CD4-positive, alpha-beta T cell (primary cell): ENCODE measurements around the gene PLXDC1. TPM values are rescaled to one million over a fixed set of nuclear protein-coding genes. Genes with fewer than 3 reads are reported as not detected.
A peak's percentile ranks its signal among the peaks of the same experiment; 100 is the strongest.

Experiments used
- ATAC-seq: fragments of 200-7000 bp; cut with Tn5 transposase; one replicate; pipeline ENCODE4 v1.10.0; 2022; ENCODE audit warnings: mild to moderate bottlenecking; ENCODE audit not compliant: poor library complexity
- CTCF ChIA-PET: fragments of 350-600 bp; sonication (Branson Sonifier 250); formaldehyde crosslinking; loops from one replicate; lab custom pipeline; 2021; ENCODE audit warnings: antibody characterized with exemption, inconsistent platforms; lab: Charles Lee
- POLR2A ChIA-PET: fragments of 350-600 bp; sonication (Branson Sonifier 250); formaldehyde crosslinking; loops from one replicate; lab custom pipeline; 2021; ENCODE audit warnings: antibody characterized with exemption, inconsistent platforms; lab: Charles Lee
- DNase-seq, 14 experiments: peaks; one replicate each; pipeline ENCODE4 v3.0.0-alpha.2; 2013 to 2020; ENCODE audit warnings: mixed read lengths in 2 of 14
- H3K27ac ChIP-seq, 2 donors: one replicate each; pipeline versions ENCODE4 v1.5.1 to v1.7.0; 2013; ENCODE audit warnings: low read length in 2 of 2, low read depth in 1 of 2, mild to moderate bottlenecking in 1 of 2
- H3K27me3 ChIP-seq, 2 experiments: 1 replicate in 1 of 2; 2 replicates in 1 of 2; pipeline versions ENCODE4 v1.6.1 to v1.7.0; 2013; ENCODE audit warnings: low read length in 2 of 2, control low read depth in 1 of 2, mild to moderate bottlenecking in 1 of 2, moderate library complexity in 1 of 2; ENCODE audit not compliant: insufficient read depth in 2 of 2, control insufficient read depth in 1 of 2
- H3K36me3 ChIP-seq: one replicate; pipeline ENCODE4 v1.6.1; 2013; ENCODE audit warnings: low read length, control low read depth; ENCODE audit not compliant: insufficient read depth
- H3K4me1 ChIP-seq: one replicate; pipeline ENCODE4 v1.6.1; 2013; ENCODE audit warnings: low read length, control low read depth; ENCODE audit not compliant: insufficient read depth
- H3K4me3 ChIP-seq: one replicate; pipeline ENCODE4 v1.5.1; 2013; ENCODE audit warnings: mild to moderate bottlenecking, low read length, moderate library complexity
- H3K9me3 ChIP-seq, 2 experiments: 1 replicate in 1 of 2; 2 replicates in 1 of 2; pipeline versions ENCODE4 v1.6.1 to v1.7.0; 2013; ENCODE audit warnings: low read length in 2 of 2, mild to moderate bottlenecking in 2 of 2, control low read depth in 1 of 2, moderate library complexity in 1 of 2; ENCODE audit not compliant: control insufficient read depth in 1 of 2, insufficient read depth in 1 of 2
- H3K27ac Mint-ChIP-seq: one replicate; pipeline ENCODE4 v1.8.0; 2020; ENCODE audit warnings: mixed read lengths
- H3K27me3 Mint-ChIP-seq: one replicate; pipeline ENCODE4 v1.8.0; 2021; ENCODE audit warnings: mixed read lengths
- H3K36me3 Mint-ChIP-seq: one replicate; pipeline ENCODE4 v1.8.0; 2021; ENCODE audit warnings: low read depth, mixed read lengths
- H3K4me1 Mint-ChIP-seq: one replicate; pipeline ENCODE4 v1.8.0; 2021; ENCODE audit warnings: low read depth, mixed read lengths
- H3K4me3 Mint-ChIP-seq: one replicate; pipeline ENCODE4 v1.8.0; 2020; ENCODE audit warnings: mild to moderate bottlenecking, mixed read lengths
- H3K9me3 Mint-ChIP-seq: one replicate; pipeline ENCODE4 v1.8.0; 2020; ENCODE audit warnings: mixed read lengths
- intact Hi-C, 2 experiments: fragments of 100-400 bp; cut with DNase I in 1 of 2; cut with micrococcal nuclease in 1 of 2; formaldehyde crosslinking; loops; one replicate each; pipeline versions ENCODE4 v1.15.1 to v1.9.0; 2023 to 2025; cut with DNase I, micrococcal nuclease
- total RNA-seq, 174 experiments: library from RNA in 2 of 174; stranded (reverse) in 2 of 174; gene quantifications; one replicate each; pipeline ENCODE4 v1.2.3 and lab custom pipeline; 2021 to 2026
- TF ChIP-seq, protein P1 (sequence below): fragments of 200-600 bp; IDR thresholded peaks from one replicate; pipeline ENCODE4 v1.8.0; 2022; ENCODE audit warnings: antibody characterized with exemption, mild to moderate bottlenecking

Gene PLXDC1
- total RNA-seq, 2 experiments from 2014 or later, result 66.7 to 67.6 TPM

DNA sequence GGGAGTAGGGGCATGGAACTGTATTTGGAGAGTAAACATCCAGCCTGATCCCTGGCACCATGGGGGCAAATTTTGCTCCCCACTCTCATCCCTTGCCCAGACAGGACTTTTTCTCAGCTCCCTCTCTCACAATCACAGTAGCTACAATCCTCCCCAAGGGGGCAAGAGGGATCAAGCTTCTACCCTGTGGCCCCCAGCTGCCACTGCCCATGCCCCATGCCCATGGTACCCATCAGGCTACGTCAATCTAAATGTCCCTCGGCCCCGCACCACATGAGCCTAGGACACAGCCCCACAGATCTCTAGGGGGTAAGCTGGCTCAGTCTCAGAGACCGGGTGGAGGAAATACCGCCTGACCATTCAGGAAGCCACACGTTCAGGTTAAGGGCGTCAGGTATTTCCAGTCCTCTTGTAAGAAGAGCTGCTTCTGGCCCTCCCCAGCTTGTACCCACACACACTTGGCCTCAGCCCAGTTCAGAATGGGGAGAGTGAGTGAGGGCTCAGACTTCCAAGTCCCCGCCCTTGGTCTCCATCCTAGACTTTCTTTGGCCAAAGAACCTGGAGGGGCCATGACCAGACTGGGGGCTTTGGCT, 44.2 kb upstream of the PLXDC1 start:
- peaks cover 24% of the 10 kb centered on the region for H3K36me3 ChIP-seq
- H3K27ac ChIP-seq, result peak overlapping the region in 1 of 2 donors; percentile 50
- TF ChIP-seq, protein P1, sequence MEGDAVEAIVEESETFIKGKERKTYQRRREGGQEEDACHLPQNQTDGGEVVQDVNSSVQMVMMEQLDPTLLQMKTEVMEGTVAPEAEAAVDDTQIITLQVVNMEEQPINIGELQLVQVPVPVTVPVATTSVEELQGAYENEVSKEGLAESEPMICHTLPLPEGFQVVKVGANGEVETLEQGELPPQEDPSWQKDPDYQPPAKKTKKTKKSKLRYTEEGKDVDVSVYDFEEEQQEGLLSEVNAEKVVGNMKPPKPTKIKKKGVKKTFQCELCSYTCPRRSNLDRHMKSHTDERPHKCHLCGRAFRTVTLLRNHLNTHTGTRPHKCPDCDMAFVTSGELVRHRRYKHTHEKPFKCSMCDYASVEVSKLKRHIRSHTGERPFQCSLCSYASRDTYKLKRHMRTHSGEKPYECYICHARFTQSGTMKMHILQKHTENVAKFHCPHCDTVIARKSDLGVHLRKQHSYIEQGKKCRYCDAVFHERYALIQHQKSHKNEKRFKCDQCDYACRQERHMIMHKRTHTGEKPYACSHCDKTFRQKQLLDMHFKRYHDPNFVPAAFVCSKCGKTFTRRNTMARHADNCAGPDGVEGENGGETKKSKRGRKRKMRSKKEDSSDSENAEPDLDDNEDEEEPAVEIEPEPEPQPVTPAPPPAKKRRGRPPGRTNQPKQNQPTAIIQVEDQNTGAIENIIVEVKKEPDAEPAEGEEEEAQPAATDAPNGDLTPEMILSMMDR, result no peak
- H3K4me3 ChIP-seq, result peak overlapping the region; percentile 90
- Mint-ChIP-seq H3K4me3 (peak overlapping the region; percentile 84), H3K4me1 (peaks cover 51% of the 10 kb centered on the region), H3K9me3 (no peaks in the 10 kb centered on the region), H3K27ac (peak overlapping the region; percentile 45), H3K36me3 (peaks cover 20% of the 10 kb centered on the region), H3K27me3 (no peaks in the 10 kb centered on the region)
- ATAC-seq (no peak), DNase-seq (peak in 4 of 14 experiments; percentile 16 to 63 (median 44))
- peaks cover 62% of the 10 kb centered on the region for H3K4me1 ChIP-seq
- CTCF ChIA-PET, result no interaction called here
- intact Hi-C loops, result no loop called here
- no peaks in the 10 kb centered on the region for H3K27me3 ChIP-seq
- H3K9me3 ChIP-seq, result no peaks in the 10 kb centered on the region
- POLR2A ChIA-PET, result interaction anchor here (0.9 to 1.0 kb wide), 3 partner anchors 10 to 43 kb away, joined by 3 to 4 read pairs (median 3); no protein-coding TSS in a partner anchor

DNA sequence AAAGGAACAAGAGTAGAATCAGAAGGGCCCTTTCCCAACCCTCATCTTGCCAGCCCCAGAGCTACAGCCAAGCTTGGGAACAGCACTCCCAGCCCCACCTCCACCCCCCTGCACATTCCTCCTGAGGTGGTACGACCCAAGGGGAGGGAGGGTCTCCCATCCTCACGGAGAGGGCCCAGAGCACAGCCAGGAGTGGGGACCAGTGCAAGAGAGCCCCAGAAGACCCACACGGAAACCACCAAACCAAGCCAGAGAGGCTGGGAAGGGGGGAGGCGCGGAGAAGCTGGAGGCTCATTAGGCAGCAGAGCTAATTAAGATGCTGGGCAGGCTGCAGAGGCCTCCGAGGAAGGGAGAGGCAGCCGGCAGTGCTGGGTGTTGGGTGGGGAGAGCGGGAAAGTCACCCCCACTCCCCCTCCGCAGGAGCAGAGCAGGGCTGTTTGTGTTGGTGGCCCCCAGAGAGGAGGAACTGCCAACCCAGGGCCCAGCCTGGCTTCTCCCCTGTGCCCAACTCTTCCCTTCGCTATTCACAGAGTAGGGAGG, 43.6 kb upstream of the PLXDC1 start:
- no peak overlapping the region for H3K27ac Mint-ChIP-seq
- CTCF ChIA-PET, result no interaction called here
- no peak for DNase-seq

DNA sequence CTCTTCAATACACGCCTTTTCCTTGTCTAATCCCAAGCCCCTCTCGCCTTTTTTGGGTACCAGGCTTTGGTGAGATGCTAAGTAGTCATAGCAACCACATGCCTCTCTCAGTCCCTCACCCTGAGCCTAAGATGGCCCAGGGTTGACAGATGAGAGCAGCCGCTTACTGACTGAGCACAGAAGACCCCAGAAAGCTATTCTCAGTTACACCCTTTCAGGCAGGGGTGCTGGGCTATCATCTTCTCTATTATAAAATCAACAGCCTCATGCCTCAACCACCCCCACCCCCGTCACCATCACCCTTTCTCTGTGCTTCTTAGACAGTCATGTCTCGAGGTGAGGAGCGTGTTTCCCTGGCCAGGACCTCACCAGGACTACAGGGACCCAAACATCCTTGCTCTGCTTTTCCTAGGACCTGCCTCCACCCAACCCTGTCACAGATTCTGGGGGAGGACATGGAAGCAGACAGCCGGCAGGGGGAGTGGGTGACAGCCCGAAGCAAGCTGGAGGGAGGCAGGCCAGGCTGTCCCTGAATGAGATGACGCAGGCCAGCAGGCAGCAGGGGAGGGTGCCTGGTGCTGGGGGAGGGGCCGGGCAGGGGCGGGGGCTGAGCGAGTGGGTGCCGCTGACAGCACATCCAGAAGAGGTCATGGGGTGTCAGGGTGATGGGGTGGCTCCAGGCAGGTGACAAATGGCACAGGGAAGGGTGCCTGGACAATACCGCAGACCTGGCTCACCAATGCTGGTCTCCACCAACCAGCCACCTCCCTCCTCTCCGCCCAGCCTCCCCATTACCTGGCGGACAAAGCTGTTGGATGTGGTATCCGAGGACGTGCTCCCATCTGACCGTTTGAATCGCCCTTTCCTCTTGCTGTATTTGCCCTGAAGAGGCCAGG, 42.9 kb upstream of the PLXDC1 start:
- TF ChIP-seq, protein P1, result no peak
- Mint-ChIP-seq H3K27me3 (no peaks in the 10 kb centered on the region), H3K27ac (peak overlapping the region; percentile 28), H3K9me3 (no peaks in the 10 kb centered on the region), H3K4me1 (peaks cover 40% of the 10 kb centered on the region), H3K4me3 (peak overlapping the region; percentile 62), H3K36me3 (peaks cover 9% of the 10 kb centered on the region)
- peak in 1 of 14 experiments; percentile 22 for DNase-seq
- Histone ChIP-seq H3K36me3 (peaks cover 30% of the 10 kb centered on the region), H3K27me3 (no peaks in the 10 kb centered on the region), H3K4me1 (peaks cover 55% of the 10 kb centered on the region), H3K27ac (no peak overlapping the region), H3K9me3 (no peaks in the 10 kb centered on the region), H3K4me3 (no peak overlapping the region)
- no peak for ATAC-seq
- ChIA-PET CTCF (no interaction called here), POLR2A (no interaction called here)
- intact Hi-C loops, result no loop called here

More for the DNA sequence above, 43.6 kb upstream of the PLXDC1 start:
- no peaks in the 10 kb centered on the region for H3K27me3 Mint-ChIP-seq
- no peaks in the 10 kb centered on the region for H3K9me3 Mint-ChIP-seq
- Histone ChIP-seq H3K36me3 (peaks cover 30% of the 10 kb centered on the region), H3K4me1 (peaks cover 59% of the 10 kb centered on the region), H3K27ac (no peak overlapping the region), H3K9me3 (no peaks in the 10 kb centered on the region), H3K4me3 (no peak overlapping the region), H3K27me3 (no peaks in the 10 kb centered on the region)
- H3K4me3 Mint-ChIP-seq, result peak overlapping the region; percentile 44
- peaks cover 47% of the 10 kb centered on the region for H3K4me1 Mint-ChIP-seq
- intact Hi-C loops, result no loop called here
- peaks cover 14% of the 10 kb centered on the region for H3K36me3 Mint-ChIP-seq
- POLR2A ChIA-PET, result interaction anchor here (0.9 kb wide), 2 partner anchors 10 to 43 kb away, joined by 3 to 4 read pairs; no protein-coding TSS in a partner anchor
- ATAC-seq, result no peak
- TF ChIP-seq, protein P1, result no peak
